GM23338 (cell line): ENCODE measurements around the gene RAB6A.

Experiments
- EZH2 ChIP-seq: fragments of 200-600 bp; sonication (generic); IDR thresholded peaks from one replicate; pipeline ENCODE4 v1.8.0; 2017; ENCODE audit warnings: antibody characterized with exemption, mild to moderate bottlenecking, low read depth; ENCODE audit not compliant: unreplicated experiment
- EZH2phosphoT487 ChIP-seq: fragments of 200-600 bp; sonication (generic); IDR thresholded peaks from one replicate; pipeline ENCODE4 v1.8.1; 2018; ENCODE audit warnings: antibody characterized with exemption; ENCODE audit not compliant: unreplicated experiment
- POLR2AphosphoS5 ChIP-seq: IDR thresholded peaks from 2 replicates; pipeline ENCODE4 v1.6.1; 2016; ENCODE audit warnings: antibody characterized with exemption, low read depth
- STAT1 ChIP-seq: IDR thresholded peaks from one replicate; pipeline ENCODE4 v1.6.1; 2016; ENCODE audit warnings: antibody characterized with exemption; ENCODE audit not compliant: unreplicated experiment
- TF ChIP-seq, protein P1 (sequence below), 2 experiments: fragments of 200-600 bp in 1 of 2; sonication (generic) in 1 of 2; conservative IDR thresholded peaks; 2 replicates each; pipeline versions ENCODE4 v1.5.1 to v1.6.1; 2016 to 2017; ENCODE audit warnings: antibody characterized with exemption in 2 of 2, low read depth in 2 of 2, mild to moderate bottlenecking in 2 of 2, moderate library complexity in 1 of 2
- TF ChIP-seq, protein P2 (sequence below): IDR thresholded peaks from one replicate; pipeline ENCODE4 v1.6.1; 2018; ENCODE audit warnings: antibody characterized with exemption; ENCODE audit not compliant: unreplicated experiment

DNA sequence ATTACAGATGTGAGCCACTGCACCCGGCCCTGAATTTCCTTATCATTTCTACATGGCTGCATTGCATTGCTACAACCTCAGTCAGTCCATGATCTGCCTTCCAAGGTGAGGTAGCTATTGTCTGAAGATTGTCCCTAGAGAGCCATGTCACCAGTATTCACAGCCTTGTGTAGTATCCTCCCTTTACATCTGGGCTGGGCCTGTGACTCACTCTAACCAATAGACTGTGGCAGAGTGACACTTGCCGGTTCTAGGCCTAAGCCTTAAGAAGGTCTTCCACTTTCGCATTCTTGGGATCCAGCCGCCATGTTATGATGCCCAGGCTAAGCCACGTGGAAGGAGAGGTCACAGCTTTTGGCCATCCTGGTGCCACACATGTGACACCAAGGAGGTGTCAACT, 124.6 kb downstream of the RAB6A start:
- TF ChIP-seq, protein P1, sequence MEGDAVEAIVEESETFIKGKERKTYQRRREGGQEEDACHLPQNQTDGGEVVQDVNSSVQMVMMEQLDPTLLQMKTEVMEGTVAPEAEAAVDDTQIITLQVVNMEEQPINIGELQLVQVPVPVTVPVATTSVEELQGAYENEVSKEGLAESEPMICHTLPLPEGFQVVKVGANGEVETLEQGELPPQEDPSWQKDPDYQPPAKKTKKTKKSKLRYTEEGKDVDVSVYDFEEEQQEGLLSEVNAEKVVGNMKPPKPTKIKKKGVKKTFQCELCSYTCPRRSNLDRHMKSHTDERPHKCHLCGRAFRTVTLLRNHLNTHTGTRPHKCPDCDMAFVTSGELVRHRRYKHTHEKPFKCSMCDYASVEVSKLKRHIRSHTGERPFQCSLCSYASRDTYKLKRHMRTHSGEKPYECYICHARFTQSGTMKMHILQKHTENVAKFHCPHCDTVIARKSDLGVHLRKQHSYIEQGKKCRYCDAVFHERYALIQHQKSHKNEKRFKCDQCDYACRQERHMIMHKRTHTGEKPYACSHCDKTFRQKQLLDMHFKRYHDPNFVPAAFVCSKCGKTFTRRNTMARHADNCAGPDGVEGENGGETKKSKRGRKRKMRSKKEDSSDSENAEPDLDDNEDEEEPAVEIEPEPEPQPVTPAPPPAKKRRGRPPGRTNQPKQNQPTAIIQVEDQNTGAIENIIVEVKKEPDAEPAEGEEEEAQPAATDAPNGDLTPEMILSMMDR (conservative IDR thresholded peaks at IDR 0.05; ENCODE audit: low read depth in 2 of 2) = no peak
- no peak for TF ChIP-seq EZH2phosphoT487
- no peak for TF ChIP-seq POLR2AphosphoS5
- TF ChIP-seq STAT1 = no peak
- TF ChIP-seq, protein P2, sequence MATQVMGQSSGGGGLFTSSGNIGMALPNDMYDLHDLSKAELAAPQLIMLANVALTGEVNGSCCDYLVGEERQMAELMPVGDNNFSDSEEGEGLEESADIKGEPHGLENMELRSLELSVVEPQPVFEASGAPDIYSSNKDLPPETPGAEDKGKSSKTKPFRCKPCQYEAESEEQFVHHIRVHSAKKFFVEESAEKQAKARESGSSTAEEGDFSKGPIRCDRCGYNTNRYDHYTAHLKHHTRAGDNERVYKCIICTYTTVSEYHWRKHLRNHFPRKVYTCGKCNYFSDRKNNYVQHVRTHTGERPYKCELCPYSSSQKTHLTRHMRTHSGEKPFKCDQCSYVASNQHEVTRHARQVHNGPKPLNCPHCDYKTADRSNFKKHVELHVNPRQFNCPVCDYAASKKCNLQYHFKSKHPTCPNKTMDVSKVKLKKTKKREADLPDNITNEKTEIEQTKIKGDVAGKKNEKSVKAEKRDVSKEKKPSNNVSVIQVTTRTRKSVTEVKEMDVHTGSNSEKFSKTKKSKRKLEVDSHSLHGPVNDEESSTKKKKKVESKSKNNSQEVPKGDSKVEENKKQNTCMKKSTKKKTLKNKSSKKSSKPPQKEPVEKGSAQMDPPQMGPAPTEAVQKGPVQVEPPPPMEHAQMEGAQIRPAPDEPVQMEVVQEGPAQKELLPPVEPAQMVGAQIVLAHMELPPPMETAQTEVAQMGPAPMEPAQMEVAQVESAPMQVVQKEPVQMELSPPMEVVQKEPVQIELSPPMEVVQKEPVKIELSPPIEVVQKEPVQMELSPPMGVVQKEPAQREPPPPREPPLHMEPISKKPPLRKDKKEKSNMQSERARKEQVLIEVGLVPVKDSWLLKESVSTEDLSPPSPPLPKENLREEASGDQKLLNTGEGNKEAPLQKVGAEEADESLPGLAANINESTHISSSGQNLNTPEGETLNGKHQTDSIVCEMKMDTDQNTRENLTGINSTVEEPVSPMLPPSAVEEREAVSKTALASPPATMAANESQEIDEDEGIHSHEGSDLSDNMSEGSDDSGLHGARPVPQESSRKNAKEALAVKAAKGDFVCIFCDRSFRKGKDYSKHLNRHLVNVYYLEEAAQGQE = no peak
- TF ChIP-seq EZH2 = no peak
